ENCODE measurements around the gene CASZ1. TPM values are rescaled to one million over a fixed set of nuclear protein-coding genes. Genes with fewer than 3 reads are reported as not detected.

The CASZ1 gene
- total RNA-seq, 1 donor from 2014 or later: 18.3 TPM

DNA sequence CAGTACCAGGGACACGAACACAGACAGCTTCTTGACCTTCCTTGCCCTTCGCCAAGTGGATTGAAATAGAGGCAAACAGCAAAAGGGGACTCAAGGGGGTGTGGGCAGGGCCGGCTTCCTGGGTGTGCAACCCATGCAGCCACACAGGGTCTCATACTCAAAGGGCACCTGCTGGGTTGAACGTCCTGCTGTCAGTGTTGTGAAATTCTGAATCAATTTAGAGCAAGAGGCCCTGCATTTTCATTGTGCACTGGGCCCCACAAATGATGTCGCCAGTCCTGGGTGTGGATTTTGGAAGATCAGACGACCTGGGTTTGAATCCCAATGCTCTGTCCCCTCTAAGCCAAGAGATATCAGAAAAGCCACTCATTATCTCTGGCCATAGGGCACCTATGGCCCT, 51.1 kb downstream of the CASZ1 start:
- DNase-seq: no peak
- Mint-ChIP-seq H3K27me3 (ENCODE audit: unreplicated experiment) (peaks cover 6% of the 10 kb centered on the region), H3K4me3 (ENCODE audit: unreplicated experiment) (no peak overlapping the region), H3K36me3 (ENCODE audit: unreplicated experiment) (no peaks in the 10 kb centered on the region), H3K9me3 (ENCODE audit: unreplicated experiment) (no peaks in the 10 kb centered on the region), H3K4me1 (ENCODE audit: low read depth, unreplicated experiment) (peaks cover 6% of the 10 kb centered on the region), H3K27ac (ENCODE audit: unreplicated experiment) (no peak overlapping the region)
- TF ChIP-seq, protein P1, sequence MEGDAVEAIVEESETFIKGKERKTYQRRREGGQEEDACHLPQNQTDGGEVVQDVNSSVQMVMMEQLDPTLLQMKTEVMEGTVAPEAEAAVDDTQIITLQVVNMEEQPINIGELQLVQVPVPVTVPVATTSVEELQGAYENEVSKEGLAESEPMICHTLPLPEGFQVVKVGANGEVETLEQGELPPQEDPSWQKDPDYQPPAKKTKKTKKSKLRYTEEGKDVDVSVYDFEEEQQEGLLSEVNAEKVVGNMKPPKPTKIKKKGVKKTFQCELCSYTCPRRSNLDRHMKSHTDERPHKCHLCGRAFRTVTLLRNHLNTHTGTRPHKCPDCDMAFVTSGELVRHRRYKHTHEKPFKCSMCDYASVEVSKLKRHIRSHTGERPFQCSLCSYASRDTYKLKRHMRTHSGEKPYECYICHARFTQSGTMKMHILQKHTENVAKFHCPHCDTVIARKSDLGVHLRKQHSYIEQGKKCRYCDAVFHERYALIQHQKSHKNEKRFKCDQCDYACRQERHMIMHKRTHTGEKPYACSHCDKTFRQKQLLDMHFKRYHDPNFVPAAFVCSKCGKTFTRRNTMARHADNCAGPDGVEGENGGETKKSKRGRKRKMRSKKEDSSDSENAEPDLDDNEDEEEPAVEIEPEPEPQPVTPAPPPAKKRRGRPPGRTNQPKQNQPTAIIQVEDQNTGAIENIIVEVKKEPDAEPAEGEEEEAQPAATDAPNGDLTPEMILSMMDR (IDR thresholded peaks at IDR 0.05; ENCODE audit: partially characterized antibody, unreplicated experiment): no peak

DNA sequence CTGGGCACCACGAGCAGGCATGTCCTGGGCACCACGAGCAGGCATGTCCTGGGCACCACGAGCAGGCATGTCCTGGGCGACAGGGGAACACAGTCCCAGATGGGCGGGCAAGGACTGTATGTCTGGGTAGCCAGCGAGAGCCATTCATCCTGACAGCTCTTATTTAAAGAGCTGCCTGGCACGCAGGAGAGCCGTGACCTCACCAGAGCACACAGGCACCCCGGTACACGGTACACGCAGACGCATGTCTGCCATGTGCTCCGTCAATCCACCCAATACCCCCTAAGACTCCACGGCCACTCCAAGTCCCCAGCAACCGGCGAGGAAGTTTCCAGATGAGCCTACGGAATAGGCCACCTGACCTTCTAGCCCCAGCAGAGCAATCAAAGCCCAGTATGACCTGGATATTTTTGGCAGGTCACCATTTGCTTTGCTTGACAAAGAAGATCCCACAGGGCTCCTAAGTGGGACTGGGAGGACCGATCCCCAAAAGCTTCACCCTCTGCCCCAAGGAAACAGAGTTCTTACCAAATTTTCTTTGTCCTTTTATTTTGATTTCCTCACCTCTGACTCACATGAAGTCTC, 51.7 kb downstream of the CASZ1 start:
- TF ChIP-seq, protein P1 (IDR thresholded peaks at IDR 0.05; ENCODE audit: partially characterized antibody, unreplicated experiment): no peak
- no peak overlapping the region for H3K4me3 Mint-ChIP-seq (ENCODE audit: unreplicated experiment)
- H3K27me3 Mint-ChIP-seq (ENCODE audit: unreplicated experiment): peaks cover 6% of the 10 kb centered on the region
- H3K9me3 Mint-ChIP-seq (ENCODE audit: unreplicated experiment): no peaks in the 10 kb centered on the region
- H3K4me1 Mint-ChIP-seq (ENCODE audit: low read depth, unreplicated experiment): peaks cover 6% of the 10 kb centered on the region
- H3K36me3 Mint-ChIP-seq (ENCODE audit: unreplicated experiment): no peaks in the 10 kb centered on the region
- DNase-seq: no peak
- no peak overlapping the region for H3K27ac Mint-ChIP-seq (ENCODE audit: unreplicated experiment)

DNA sequence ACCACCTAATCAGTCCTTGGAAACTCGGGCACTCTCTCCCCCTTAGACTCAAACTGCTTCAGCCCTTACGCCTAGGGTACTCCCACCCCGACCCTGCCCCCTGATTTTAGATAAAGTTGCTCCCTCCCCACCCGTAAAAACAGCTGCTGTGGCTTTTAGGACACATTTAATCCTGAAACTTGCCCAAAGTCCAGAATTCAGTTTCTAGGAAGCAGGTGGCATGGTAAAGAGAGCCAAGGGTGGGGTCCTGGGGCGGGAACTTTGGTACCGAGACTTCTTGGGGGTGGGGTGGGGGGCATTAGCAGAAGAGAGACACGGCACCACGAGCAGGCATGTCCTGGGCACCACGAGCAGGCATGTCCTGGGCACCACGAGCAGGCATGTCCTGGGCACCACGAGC, 52.4 kb downstream of the CASZ1 start:
- no peak for DNase-seq
- no peaks in the 10 kb centered on the region for H3K36me3 Mint-ChIP-seq (ENCODE audit: unreplicated experiment)
- H3K27ac Mint-ChIP-seq (ENCODE audit: unreplicated experiment): no peak overlapping the region
- TF ChIP-seq, protein P1 (IDR thresholded peaks at IDR 0.05; ENCODE audit: partially characterized antibody, unreplicated experiment): no peak
- no peaks in the 10 kb centered on the region for H3K9me3 Mint-ChIP-seq (ENCODE audit: unreplicated experiment)
- peaks cover 6% of the 10 kb centered on the region for H3K4me1 Mint-ChIP-seq (ENCODE audit: low read depth, unreplicated experiment)
- no peak overlapping the region for H3K4me3 Mint-ChIP-seq (ENCODE audit: unreplicated experiment)
- peaks cover 1% of the 10 kb centered on the region for H3K27me3 Mint-ChIP-seq (ENCODE audit: unreplicated experiment)

DNA sequence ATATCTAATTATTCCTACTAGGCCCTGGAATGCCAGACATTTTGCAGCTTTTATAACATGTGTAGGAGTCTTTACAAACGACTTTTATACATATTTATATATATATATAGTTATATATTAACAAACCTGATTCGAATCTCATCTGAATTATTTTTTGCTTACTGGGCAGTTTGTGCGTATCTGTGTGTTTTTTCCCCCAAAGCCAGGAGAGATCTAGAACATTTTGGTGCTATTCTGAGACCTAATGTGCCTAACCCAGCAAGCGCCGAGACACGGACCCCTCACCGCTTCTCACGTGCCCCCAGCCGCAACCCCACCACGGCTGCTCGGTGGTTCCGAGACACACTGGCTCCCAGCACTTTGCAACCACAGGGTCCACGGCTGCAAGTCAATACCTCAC, 54.8 kb downstream of the CASZ1 start:
- Mint-ChIP-seq H3K4me1 (ENCODE audit: low read depth, unreplicated experiment) (peaks cover 7% of the 10 kb centered on the region), H3K4me3 (ENCODE audit: unreplicated experiment) (no peak overlapping the region), H3K36me3 (ENCODE audit: unreplicated experiment) (no peaks in the 10 kb centered on the region), H3K9me3 (ENCODE audit: unreplicated experiment) (peaks cover 2% of the 10 kb centered on the region), H3K27me3 (ENCODE audit: unreplicated experiment) (no peaks in the 10 kb centered on the region), H3K27ac (ENCODE audit: unreplicated experiment) (no peak overlapping the region)
- no peak for DNase-seq
- TF ChIP-seq, protein P1 (IDR thresholded peaks at IDR 0.05; ENCODE audit: partially characterized antibody, unreplicated experiment): no peak

DNA sequence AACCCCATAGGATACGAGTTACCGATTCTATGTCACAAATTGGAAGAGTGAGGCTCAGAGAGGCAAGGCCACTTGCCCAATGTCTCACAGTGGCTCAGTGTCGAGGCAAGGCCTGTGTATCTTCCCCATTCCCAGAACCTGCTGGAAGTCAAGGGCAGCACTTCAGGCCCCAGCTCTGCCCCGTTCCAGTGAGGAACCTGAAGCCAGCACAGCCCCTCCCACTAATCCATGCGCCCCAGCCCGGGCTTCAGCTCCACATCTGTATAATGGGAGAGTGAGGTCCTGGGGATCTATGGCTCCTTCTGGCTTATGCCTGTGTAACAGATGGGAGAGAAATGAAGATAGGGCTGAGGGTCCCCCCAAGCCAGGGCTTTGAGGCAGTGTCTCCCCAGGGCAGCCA, 56.3 kb downstream of the CASZ1 start:
- Mint-ChIP-seq H3K4me1 (ENCODE audit: low read depth, unreplicated experiment) (peaks cover 14% of the 10 kb centered on the region), H3K9me3 (ENCODE audit: unreplicated experiment) (peaks cover 2% of the 10 kb centered on the region), H3K4me3 (ENCODE audit: unreplicated experiment) (no peak overlapping the region), H3K36me3 (ENCODE audit: unreplicated experiment) (no peaks in the 10 kb centered on the region), H3K27me3 (ENCODE audit: unreplicated experiment) (no peaks in the 10 kb centered on the region), H3K27ac (ENCODE audit: unreplicated experiment) (no peak overlapping the region)
- no peak for DNase-seq
- TF ChIP-seq, protein P1 (IDR thresholded peaks at IDR 0.05; ENCODE audit: partially characterized antibody, unreplicated experiment): no peak
